Osteocyte (in vitro differentiated cells): ENCODE results near the gene ZNF22. TPM values are rescaled to one million over a fixed set of nuclear protein-coding genes. Genes with fewer than 3 reads are reported as not detected.

Source experiments
- DNase-seq: peaks from one replicate; pipeline ENCODE4 v3.0.0; 2021; ENCODE audit warnings: mixed read lengths; ENCODE audit not compliant: unreplicated experiment; ENCODE audit errors: extremely low spot score
- H3K27ac Mint-ChIP-seq: one replicate; pipeline ENCODE4 v1.8.0; 2021; ENCODE audit warnings: mild to moderate bottlenecking, mixed read lengths; ENCODE audit not compliant: unreplicated experiment
- H3K27me3 Mint-ChIP-seq: one replicate; pipeline ENCODE4 v1.8.0; 2021; ENCODE audit warnings: mixed read lengths; ENCODE audit not compliant: unreplicated experiment
- H3K36me3 Mint-ChIP-seq: one replicate; pipeline ENCODE4 v1.8.0; 2021; ENCODE audit warnings: mixed read lengths; ENCODE audit not compliant: unreplicated experiment
- H3K4me1 Mint-ChIP-seq: one replicate; pipeline ENCODE4 v1.8.0; 2021; ENCODE audit warnings: mixed read lengths; ENCODE audit not compliant: unreplicated experiment
- H3K4me3 Mint-ChIP-seq: one replicate; pipeline ENCODE4 v1.8.0; 2021; ENCODE audit warnings: mild to moderate bottlenecking, moderate library complexity, mixed read lengths; ENCODE audit not compliant: unreplicated experiment
- H3K9me3 Mint-ChIP-seq: one replicate; pipeline ENCODE4 v1.8.0; 2021; ENCODE audit warnings: mixed read lengths; ENCODE audit not compliant: unreplicated experiment
- total RNA-seq: library from RNA; stranded (reverse); gene quantifications from 2 replicates; pipeline ENCODE4 v1.2.1, GENCODE V29; 2021
- TF ChIP-seq, protein P1 (sequence below): fragments of 200-600 bp; sonication (generic); IDR thresholded peaks from 2 replicates; pipeline ENCODE4 v1.5.0; 2021; ENCODE audit warnings: antibody characterized with exemption, mild to moderate bottlenecking, moderate library complexity

Gene ZNF22
- total RNA-seq, 1 donor from 2014 or later, result 23.4 TPM

- H3K27ac Mint-ChIP-seq, result no peak overlapping the region
- H3K4me3 Mint-ChIP-seq, result no peak overlapping the region
- no peak for DNase-seq
- TF ChIP-seq, protein P1, sequence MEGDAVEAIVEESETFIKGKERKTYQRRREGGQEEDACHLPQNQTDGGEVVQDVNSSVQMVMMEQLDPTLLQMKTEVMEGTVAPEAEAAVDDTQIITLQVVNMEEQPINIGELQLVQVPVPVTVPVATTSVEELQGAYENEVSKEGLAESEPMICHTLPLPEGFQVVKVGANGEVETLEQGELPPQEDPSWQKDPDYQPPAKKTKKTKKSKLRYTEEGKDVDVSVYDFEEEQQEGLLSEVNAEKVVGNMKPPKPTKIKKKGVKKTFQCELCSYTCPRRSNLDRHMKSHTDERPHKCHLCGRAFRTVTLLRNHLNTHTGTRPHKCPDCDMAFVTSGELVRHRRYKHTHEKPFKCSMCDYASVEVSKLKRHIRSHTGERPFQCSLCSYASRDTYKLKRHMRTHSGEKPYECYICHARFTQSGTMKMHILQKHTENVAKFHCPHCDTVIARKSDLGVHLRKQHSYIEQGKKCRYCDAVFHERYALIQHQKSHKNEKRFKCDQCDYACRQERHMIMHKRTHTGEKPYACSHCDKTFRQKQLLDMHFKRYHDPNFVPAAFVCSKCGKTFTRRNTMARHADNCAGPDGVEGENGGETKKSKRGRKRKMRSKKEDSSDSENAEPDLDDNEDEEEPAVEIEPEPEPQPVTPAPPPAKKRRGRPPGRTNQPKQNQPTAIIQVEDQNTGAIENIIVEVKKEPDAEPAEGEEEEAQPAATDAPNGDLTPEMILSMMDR, result no peak
- peaks cover 9% of the 10 kb centered on the region for H3K9me3 Mint-ChIP-seq
- H3K27me3 Mint-ChIP-seq, result peaks cover 21% of the 10 kb centered on the region
- no peaks in the 10 kb centered on the region for H3K4me1 Mint-ChIP-seq
- no peaks in the 10 kb centered on the region for H3K36me3 Mint-ChIP-seq
Measured at GRCh38 chr10:45052700-45053099, 52.0 kb downstream of the ZNF22 start.

GRCh38 chr10:45053569-45054100, 52.9 kb downstream of the ZNF22 start:
- TF ChIP-seq, protein P1, result no peak
- no peak for DNase-seq
- no peak overlapping the region for H3K27ac Mint-ChIP-seq
- no peaks in the 10 kb centered on the region for H3K36me3 Mint-ChIP-seq
- H3K9me3 Mint-ChIP-seq, result peaks cover 6% of the 10 kb centered on the region
- no peaks in the 10 kb centered on the region for H3K4me1 Mint-ChIP-seq
- peaks cover 17% of the 10 kb centered on the region for H3K27me3 Mint-ChIP-seq
- no peak overlapping the region for H3K4me3 Mint-ChIP-seq

Other genes with a start within 250 kb of the ZNF22 start
- not detected in 2 replicates for gene TMEM72, start 89.6 kb upstream of the ZNF22 start, total RNA-seq
- gene RASSF4, start 41.1 kb upstream of the ZNF22 start, total RNA-seq, result 11.7 and 11.8 TPM in 2 replicates
- 10.3 and 10.4 TPM in 2 replicates for gene DEPP1, start 22.1 kb upstream of the ZNF22 start, total RNA-seq